Peyer's patch (tissue), 4 donors: Measurements from ENCODE around the gene CIAO2A.
"Not testable (repeated sequence)": the region's sequence is repeated elsewhere in the genome, so short reads cannot be mapped to it uniquely, and the experiment has no call there.

Experiments used
- CTCF ChIP-seq, 6 experiments: fragments of 450-650 bp in 4 of 6; fragments of 200-600 bp in 2 of 6; sonication (generic) in 1 of 6; IDR thresholded peaks; one replicate each; pipeline ENCODE4 v1.5.1; 2017 to 2019; ENCODE audit warnings: antibody characterized with exemption in 6 of 6, mild to moderate bottlenecking in 3 of 6, moderate library complexity in 1 of 6
- POLR2A ChIP-seq, 2 donors: fragments of 450-650 bp; IDR thresholded peaks; one replicate each; pipeline ENCODE4 v1.5.1; 2017; ENCODE audit warnings: antibody characterized with exemption in 2 of 2, mild to moderate bottlenecking in 2 of 2, moderate library complexity in 2 of 2

- TF ChIP-seq CTCF, POLR2A (IDR thresholded peaks at IDR 0.05): not testable (repeated sequence)
These were observed 34.5 kb downstream of the CIAO2A start for GRCh38 chr15:64059104-64059503.
